ENCODE results near the gene ICAM4. TPM values are rescaled to one million over a fixed set of nuclear protein-coding genes. Genes with fewer than 3 reads are reported as not detected.
A peak's percentile ranks its signal among the peaks of the same experiment; 100 is the strongest.

The ICAM4 gene
- total and polyA plus RNA-seq, 12 donors = 0.17 to 0.83 (median 0.51) TPM; not detected in 1

GRCh38 chr19:10332965-10333757 lies 46.4 kb downstream of the ICAM4 start, which contains the start of gene RAVER1:
Gene RAVER1, minus strand, starts transcription at chr19:10333529. Its CDS starts 22 bp downstream, at chr19:10333507.
- Histone ChIP-seq H3K36me3 (peaks cover 0 to 45% (median 24%) of the 10 kb centered on the region in 9 donors), H3K4me1 (peaks cover 4 to 42% (median 31%) of the 10 kb centered on the region in 9 donors)
- intact Hi-C loops (cut with DNase I) = loop anchor here in 6 of 10 donors (1.0 to 10.0 kb wide), 8 partner anchors 17 to 66 kb away; partner anchors contain the start of genes ICAM1 (in 5 of the 6), TYK2 (in 2 of the 6), FDX2 (in 1 of the 6) and ICAM4 (in 1 of the 6)

GRCh38 chr19:10333758-10334587 lies 47.2 kb downstream of the ICAM4 start:
- no peak for TF ChIP-seq CTCF (IDR thresholded peaks at IDR 0.05)
- Histone ChIP-seq H3K9me3 (no peaks in the 10 kb centered on the region), H3K27ac (peak overlapping the region in 9 of 10 donors; percentile 74 to 96 (median 90)), H3K36me3 (peaks cover 0 to 37% (median 16%) of the 10 kb centered on the region in 9 donors), H3K4me1 (peaks cover 4 to 50% (median 31%) of the 10 kb centered on the region in 9 donors), H3K4me3 (peak overlapping the region; percentile 16 to 94 (median 76)), H3K27me3 (no peaks in the 10 kb centered on the region)
- intact Hi-C loops (cut with DNase I) = loop anchor here in 6 of 10 donors (1.0 to 10.0 kb wide), 9 partner anchors 19 to 67 kb away; partner anchors contain the start of genes ICAM1 (in 5 of the 6), TYK2 (in 3 of the 6), ICAM4 (in 1 of the 6) and ICAM5 (in 1 of the 6)
- DNase-seq (no peak), ATAC-seq (peak in 2 of 8 donors; percentile 1)
- WGBS, 2 donors = 3 to 4% methylated on average over 44 of the region's 44 CpGs

More at GRCh38 chr19:10332965-10333757, 46.4 kb downstream of the ICAM4 start, which contains the start of gene RAVER1:
- H3K27ac ChIP-seq = peak within 1 kb of the TSS; percentile 78 to 96 (median 91)
- ATAC-seq (peak; percentile 90 to 97 (median 94)), DNase-seq (peak; percentile 98)
- TF ChIP-seq CTCF (IDR thresholded peaks at IDR 0.05) = peak in 1 of 9 donors; percentile 1
- no peaks in the 10 kb centered on the region for H3K9me3 ChIP-seq
- H3K4me3 ChIP-seq = peak within 1 kb of the TSS; percentile 60 to 94 (median 76)
- 0 to 1% methylated on average over 81 to 82 of the region's 82 CpGs for whole genome bisulfite sequencing, 2 donors
- H3K27me3 ChIP-seq = no peaks in the 10 kb centered on the region

- H3K36me3 ChIP-seq = peaks cover 0 to 29% (median 8%) of the 10 kb centered on the region in 9 donors
- H3K9me3 ChIP-seq = no peaks in the 10 kb centered on the region
- peak; percentile 96 for DNase-seq
- intact Hi-C loops (cut with DNase I) = loop anchor here in 7 of 10 donors (2.0 to 10.0 kb wide), 9 partner anchors 18 to 67 kb away; partner anchors contain the start of genes ICAM1 (in 5 of the 7), TYK2 (in 3 of the 7), ICAM4 (in 1 of the 7) and ICAM5 (in 1 of the 7)
- peak; percentile 86 to 93 (median 90) for ATAC-seq
- 8% methylated on average over 59 of the region's 59 CpGs for WGBS, 2 donors
- H3K4me3 ChIP-seq = peak overlapping the region; percentile 16 to 94 (median 76)
- peaks cover 4 to 58% (median 31%) of the 10 kb centered on the region in 9 donors for H3K4me1 ChIP-seq
- peak in 4 of 9 donors; percentile 9 to 32 (median 30) for TF ChIP-seq CTCF (IDR thresholded peaks at IDR 0.05)
- peak overlapping the region in 9 of 10 donors; percentile 64 to 96 (median 84) for H3K27ac ChIP-seq
- no peaks in the 10 kb centered on the region for H3K27me3 ChIP-seq
Measured at GRCh38 chr19:10334588-10335351, 48.0 kb downstream of the ICAM4 start.

Measured in heart right ventricle (tissue), 16 donors.